ENCODE data around the gene HSPA1L.

The HSPA1L gene

DNA sequence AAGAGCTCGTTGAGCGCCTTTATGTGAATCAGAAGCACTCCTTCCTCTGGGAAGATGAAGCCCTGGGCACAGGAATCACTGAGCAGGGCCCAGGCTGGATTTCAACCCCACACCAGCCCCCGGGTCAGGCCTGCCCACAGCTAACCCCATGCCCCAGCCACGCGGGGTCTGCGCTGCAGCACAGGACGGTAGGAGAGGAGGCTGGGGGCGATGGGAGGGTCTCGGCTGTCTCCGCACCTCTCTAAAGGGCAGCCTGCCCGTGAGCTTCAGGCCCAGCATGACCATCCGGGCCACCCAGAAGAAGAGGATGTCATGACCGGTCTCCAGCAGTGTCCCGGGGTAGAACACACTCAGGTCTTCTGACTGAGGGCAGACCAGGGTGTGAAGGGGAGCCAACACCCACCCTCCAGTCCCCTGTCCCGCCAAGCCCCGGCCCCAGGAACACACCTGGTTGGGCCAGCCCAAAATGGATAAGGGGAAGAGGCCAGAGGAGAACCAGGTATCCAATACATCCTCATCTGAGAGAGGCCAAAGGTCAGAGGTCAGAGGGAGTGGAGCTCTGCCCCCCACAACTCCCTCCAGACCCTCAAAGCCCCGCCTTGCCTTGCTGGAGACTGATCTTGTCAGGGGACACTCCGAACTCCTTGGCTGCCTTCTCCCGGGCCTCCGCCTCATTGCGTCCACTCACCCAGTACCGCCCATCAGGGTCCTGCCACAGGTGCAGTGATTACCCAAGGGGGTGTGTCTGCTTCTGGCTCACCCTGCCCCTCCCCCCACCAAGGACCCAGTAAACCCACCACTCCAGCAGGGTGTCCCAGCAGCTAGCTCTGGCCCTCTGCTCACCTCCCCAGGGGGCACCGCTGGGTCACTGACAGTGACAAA is 33.6 kb downstream of the HSPA1L start:
- DNase-seq: no peak

DNA sequence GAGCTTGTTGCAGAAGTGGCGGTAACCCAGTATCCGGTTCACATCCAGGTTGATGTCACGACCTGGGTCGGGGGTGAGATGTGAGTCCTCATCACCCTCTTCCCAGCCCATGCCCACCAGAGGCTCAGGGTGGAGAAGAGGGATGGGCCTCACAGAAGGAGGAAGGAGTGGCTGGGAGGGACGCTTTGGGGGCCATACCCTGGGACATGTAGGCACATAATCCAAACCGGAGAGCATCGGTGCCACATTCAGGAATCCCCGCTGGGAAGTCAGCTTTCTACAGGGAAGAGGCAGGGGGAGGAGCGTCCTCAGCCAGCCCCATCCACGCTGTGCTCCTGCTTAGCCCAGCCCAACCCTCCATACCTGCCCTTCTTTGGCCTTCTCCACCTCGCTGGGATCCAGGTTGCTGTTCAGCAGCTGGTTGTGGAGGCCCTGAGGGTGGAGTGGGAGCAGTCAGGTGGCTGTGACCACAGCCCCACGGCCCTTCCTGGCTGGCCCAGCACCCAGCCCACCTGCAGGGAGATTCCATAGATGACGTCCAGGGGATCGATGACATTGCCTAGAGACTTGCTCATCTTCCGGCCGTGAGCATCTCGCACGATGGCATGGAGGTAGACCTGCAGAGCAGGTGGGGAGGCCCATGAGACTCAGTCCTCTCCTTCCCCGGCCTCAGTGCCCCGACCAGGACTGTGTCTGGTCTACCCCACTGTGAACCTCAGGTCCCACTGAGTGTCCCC is 34.4 kb downstream of the HSPA1L start:
- DNase-seq: no peak

DNA sequence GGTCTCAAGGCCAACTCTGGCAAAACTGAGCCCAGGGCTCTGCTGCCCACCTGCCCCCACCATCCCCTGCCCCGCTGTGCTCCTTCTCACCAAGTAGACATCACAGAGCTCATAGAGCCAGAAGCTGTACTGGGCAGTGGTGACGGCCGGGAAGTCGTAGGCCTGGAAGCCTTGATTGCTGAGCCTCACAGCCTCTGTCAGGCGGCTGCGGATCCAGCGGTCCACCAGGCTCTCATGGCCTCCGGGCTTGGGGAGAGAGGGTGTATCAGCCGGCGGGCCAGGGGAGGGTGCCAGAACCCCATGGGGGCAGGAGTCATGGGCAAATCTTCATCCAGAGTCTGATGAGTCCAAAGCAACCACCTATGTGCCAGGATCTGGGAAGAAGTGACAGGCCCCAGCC is 35.2 kb downstream of the HSPA1L start:
- no peak for DNase-seq

DNA sequence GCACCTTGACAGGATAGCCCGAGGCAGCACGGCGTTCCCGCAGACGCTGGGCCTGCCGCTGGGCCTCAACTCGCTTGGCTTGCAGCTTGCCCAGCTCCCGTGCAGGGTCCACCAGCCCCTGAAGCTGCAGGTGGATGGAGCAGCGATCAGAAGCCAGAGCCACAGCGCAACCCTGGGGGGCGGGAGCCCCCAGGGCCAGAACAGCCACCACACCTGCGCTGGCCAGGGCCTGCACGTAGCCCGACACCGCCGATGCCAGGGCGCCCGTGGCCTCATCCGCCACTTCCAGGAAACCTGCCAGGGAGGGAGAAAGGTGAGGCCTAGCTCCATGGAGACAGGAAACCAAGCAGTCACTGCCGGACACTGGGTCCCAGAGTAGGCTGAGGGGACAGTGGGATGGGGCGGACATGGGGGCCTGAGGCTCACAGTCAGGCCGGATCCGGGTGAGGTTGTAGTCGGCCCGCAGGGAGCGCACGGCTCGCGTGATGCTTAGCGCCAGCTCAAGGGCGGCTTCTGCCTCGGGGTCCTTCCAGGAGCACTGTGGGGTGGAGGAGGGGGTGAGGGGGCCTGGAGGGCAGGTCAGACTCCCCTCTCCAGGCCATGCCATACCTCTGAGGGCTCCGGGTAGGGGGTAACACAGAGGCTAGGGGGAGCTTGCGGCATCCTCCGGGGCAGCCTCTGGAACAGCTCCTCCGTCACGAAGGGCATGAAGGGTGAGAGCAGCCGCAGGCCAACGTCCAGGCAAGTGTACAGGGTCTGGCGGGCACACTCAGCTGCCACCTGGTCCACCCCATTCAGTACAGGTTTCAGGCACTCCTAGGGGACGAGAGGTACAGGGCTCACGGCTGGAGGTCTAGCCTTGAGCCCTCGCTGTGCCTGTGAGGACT is 35.8 kb downstream of the HSPA1L start:
- DNase-seq: no peak

DNA sequence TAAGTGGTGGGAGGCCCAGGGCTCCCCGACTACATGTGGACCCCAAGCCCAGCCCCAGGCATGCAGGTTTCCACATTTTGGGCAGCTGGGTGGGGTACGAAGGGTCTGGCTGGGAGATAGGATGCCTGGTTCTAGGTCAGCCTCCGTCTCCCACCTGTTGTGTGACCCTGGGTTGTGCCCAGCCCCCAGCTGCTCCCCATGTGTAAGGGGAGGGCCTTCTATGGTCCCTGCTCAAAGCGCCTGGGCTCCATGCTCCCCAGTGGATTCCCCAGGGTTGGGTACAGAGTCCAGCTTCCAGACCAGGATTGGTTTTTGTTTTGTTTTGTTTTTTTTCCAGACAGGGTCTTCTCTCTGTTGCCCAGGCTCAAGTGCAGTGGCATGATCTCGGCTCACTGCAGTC is 36.9 kb downstream of the HSPA1L start:
- DNase-seq: no peak

DNA sequence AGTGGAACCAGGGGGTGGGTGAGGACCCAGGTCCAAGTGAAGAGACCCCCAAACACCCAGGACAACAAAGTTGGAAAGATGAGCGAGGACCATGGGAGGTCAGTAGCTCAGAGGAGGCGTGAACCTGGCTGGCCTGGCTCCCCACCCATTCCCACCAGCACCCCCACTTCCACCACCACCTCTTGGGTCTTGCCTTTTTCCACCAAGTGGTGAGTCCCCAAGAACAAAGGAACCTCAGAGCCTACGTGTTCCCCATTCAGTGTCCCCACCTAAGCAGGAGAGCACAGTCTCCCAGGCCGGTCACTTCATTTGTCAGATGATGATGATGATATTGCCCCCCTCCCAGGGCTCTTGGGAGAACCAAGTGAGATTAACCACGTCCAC is 37.4 kb downstream of the HSPA1L start:
- DNase-seq: no peak

DNA sequence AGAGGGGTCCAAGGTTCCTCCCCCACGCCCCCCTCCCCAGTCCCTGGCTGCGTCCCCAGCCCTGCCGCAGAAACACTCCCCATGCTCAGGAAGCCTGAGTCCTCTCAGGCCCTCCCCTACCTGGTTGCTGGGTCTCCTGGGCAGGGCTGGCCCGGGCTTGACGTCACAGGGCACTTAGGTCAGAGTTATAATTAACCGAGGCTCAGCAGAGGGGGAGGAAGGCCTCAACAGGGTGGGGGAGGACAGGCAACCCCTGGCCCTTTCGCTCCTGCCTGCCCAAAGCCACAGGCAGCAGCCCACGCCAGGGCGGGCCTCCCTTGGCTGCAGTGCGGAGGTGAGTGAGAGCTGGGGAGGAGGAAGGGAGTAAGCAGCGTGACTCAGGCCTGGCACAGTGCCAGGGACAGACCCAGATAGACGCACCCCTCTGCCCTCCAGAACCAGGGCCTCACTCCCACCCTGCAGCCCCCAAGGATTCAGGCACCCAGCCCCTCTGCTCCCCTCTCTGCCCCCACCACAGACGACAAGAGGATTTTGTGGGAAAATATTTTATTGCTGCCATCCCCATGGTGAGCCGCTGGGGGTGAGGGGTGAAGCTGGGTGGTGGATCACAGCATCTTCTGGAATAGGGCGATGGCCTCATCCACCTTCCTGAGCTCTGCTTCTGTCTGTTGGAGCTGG is 38.0 kb downstream of the HSPA1L start, which contains the start of gene VWA7:
Gene VWA7, minus strand, starts transcription at position 340 of the 678 bp plus-strand sequence. CDS start 549 bp downstream, outside the sequence.
- peak; percentile 45 for DNase-seq

DNA sequence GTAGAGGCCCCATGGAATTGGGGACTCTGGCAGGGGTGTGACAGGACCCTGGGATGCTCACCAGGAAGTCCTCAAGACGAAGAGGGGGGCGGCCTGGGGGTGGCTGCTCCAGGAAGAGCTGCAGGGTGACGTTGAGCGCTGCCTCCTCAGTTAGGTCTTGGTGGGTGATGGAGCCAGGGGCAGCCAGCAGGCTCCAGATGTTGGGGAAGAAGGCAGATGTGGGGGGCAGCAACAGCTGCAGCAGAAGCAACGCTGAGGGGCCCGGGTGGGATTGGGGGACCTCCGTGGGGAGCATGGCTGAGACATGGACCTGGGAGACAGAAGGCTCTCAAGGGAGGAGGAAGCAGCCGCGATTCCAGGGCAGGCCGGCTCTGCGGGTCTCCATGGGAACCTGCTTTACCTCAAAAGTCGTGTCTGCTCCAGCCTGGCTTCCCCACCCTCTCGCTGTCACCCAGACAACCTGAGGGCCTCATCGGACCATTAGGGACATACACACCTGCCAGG is 38.5 kb downstream of the HSPA1L start:
- DNase-seq: no peak

DNA sequence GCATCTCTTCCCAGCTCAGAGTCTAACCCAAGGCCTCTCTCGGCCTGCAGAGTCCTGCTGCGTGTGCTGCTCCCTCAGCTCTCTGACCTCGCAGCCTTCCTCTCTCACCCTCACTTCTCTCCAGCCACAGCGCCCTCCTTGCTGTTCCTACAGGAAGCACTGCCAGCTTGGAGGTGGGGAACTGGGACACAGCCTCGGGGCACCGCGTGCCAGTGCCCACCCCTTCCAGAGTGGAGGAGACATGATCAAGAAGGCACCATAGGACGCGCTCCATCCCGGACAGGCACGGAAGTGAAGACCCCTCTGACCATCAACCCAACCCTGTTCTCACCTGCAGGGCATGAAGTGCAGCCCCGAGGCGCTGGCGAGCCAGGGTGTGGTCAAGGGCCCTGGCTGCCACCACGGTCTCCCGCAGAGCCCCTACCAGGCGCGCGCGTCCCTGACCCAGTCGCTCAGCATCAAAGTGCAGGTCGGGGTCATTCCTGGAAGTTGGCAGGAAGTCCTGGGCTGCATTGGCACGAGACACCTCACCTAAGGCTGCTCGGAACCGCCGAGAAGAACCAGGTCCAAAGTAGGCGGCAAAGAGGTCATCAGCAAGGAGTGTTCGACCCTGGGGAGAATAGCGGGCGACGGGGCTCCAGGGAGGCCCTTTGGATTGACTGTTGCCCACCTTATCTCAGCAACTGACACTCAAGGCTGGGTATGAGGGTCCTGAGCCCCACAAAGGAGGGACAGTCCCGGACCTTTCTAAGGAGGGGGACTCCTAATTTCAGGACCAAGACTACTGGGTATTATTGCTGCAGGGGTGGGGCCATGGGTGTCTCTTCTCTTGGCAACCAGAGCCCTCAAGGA is 39.2 kb downstream of the HSPA1L start:
- no peak for DNase-seq

DNA sequence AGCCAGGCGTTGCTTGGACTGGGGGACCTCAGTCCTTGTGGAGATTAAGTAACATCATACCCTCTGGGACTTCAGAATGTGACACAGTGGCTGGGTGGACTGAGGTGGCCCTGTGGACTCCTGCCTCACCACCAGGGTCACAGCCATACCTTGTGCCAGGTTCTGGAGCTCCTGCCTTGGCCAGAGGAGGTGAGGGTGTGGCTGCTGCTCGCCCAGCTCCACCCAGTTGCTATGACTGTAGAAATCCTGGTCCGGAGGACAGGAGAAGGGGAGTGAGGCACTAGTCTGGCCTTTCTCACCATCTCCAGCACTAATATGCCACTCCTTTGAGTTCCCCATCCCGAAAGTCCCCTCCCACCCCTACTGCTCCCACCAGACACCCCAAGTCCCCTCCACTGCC is 39.9 kb downstream of the HSPA1L start:
- no peak for DNase-seq

DNA sequence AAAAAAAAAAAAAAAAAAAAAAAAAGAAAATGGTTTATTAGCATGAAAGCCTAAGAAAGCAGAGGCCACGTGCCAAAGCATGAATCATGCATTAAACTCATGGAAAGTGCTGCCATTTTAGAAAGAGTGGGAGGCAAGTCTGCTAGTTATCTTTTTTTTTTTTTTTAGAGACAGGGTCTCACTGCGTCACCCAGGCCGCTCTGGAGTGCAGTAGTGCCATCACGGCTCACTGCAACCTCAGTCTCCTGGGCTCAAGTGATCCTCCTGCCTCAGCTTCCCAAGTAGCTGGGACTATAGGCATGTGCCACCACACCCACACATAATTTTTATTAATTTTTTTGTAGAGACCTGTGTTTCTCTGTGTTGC is 43.1 kb downstream of the HSPA1L start:
- DNase-seq: no peak

DNA sequence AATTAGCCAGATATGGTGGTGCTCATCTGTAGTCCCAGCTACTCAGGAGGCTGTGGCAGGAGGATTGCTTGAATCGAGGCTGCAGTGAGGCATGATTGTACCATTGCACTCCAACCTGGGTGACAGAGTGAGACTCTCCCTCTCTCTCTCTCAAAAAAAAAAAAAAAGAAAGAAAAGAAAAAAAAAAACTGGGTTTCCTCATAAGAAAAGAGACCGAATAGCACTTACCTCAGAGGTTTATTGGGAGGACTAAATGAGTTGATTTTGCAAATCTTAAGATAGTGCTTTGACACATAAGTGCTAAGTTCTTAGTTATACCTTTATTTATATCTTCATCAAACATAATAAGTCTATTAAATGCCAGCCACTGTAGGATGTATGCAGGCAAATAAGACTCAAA is 44.2 kb downstream of the HSPA1L start:
- DNase-seq: no peak

DNA sequence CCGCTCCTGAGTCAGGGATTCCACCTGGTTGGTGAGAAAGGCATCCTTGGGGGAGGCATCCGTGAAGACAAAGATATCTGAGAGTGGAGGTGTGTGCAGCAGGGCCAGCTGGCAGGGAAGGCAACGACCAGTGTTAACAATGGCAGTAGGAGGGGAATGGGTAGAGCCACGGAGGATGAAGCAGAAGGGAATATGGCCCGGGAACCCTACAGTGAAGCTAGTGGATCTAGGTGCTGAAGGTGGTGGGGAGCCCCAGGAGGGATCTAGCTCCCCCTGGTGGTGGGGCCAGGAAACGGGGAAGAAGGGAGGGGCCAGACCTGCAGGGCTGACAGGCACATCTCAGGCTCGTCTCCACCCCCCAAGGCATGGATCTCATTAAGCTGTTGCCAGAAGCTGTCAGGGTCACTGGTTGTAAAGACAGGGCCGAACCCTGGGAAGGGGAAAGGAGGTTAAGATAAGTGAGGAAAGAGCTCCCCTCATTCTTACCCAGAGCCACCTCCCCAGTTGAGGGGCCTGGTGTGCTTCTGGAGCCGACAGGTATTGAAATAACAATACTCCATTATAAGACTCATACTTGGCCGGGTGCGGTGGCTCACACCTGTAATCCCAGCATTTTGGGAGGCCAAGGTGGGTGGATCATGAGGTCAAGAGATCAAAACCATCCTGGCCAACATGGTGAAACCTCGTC is 45.3 kb downstream of the HSPA1L start:
- peak; percentile 68 for DNase-seq

DNA sequence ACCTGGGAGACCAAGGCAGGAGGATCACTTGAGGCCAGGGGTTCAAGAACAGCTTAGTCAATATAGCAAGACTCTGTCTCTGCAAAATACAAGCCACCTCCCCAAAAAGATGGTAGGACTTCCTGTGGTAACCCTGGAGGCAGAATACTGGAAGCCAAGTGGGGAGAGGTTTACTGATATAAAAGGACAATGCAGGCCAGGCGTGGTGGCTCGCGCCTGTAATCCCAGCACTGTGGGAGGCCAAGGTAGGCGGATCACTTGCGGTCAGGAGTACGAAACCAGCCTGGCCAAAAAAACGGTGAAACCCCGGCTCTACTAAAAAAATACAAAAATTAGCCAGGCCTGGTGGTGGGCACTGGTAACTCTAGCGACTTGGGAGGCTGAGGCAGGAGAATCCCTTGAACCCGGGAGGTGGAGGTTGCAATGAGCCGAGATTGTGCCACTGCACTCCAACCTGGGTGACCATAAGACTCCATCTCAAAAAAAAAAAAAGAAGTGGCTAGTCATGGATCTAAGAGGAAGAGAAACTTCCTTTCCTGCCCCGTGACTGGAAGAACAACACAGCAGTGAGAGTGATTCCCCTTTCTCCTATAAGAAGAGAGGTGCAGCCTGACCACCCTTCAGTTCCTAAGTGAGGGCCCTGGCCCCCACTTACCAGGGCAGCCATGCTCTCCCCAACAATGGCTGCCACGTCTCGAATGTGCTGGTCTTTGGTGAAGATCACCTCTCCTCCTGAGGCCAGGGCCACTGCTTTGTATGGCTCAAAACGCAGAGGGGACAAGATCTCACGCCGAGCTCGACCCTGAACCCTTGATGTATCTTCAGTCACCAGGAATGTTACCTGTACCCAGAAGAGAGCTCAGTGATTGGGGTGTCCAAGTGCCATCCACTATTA is 46.5 kb downstream of the HSPA1L start:
- no peak for DNase-seq

DNA sequence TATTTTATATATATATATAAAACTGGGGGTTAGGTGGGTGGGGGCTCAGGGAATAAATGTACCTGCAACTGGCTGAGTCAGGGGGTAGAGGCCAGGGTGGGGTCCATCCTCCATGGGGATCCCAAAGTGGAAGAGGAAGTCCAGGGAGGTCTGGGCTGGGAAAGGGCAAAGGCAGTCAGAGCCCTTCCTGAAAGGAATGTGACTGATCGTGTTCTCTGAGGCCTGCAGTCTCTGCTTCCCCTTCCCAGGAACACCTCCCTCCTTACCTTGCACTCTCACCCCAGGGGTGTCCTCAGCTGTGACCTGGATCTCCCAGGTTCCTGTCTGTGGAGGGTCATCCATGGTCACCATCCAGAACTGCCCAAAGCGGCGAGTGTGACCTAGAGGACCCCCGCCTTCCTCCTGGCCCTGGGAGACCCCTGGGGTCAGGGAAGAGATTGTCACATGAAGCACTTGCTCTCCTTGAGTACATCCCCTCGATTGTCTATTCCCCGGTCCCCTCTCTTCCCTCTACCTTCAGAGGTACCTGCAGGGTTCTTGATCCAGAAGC is 47.9 kb downstream of the HSPA1L start:
- no peak for DNase-seq

DNA sequence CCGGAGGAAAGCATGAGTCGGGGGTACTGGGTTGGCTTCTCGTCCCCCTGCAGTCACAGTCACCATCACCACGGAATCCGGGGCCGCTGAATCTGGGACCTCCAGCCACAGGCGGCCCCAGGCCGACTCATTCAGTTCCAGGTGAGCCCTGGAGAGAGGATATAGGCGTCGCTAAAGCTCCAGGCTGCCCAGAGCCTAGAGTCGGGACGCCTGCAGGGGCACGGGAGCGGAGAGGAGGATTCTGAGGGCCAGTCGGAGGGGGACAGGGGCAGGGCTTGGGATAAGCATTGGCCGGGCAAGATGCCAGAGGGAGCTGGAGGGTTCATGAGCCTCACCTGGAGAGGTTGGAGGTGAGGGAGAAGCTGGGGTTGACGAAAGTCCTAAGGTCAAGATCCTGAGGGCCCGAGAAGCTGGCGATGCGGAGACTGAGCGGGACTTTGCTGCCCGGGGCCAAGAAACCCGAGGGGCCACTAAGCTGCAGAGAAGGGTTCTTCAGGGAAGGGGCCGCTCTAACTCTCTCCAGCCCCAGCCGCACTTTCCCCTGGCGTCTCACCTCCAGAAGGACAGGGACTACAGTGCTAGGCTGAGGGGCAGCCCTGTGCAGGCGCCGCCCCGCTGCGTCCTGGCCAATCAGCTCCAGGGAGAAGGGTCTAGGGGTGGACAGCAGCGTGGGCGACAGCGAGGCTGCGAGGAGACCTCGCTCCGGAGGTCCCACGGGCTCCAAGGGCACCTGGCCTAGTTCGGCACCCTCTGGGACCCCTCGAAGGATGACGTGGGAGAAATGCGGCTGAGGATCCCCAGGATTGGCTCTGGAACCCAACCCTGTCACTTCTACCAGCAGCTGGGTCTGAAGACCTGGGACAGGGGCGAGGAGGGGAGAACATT is 48.9 kb downstream of the HSPA1L start:
- DNase-seq: no peak

DNA sequence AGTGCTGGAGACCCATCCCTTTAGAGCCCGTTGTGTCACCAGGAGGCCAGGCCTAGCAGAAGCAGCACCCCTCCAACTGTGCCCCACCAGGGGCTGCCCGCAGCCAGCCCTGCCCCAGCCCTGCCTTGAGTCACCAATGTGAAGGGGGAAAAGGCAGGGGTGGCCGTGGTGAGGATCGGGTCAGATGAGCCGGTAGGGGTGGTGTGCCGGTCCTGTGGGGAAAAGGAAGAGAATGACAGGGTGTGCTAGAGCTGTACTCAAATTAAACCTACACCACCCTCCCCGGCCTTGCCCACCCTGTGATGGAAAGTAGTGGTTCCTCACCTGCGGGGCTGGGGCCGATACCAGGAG is 49.5 kb downstream of the HSPA1L start:
- DNase-seq: no peak

DNA sequence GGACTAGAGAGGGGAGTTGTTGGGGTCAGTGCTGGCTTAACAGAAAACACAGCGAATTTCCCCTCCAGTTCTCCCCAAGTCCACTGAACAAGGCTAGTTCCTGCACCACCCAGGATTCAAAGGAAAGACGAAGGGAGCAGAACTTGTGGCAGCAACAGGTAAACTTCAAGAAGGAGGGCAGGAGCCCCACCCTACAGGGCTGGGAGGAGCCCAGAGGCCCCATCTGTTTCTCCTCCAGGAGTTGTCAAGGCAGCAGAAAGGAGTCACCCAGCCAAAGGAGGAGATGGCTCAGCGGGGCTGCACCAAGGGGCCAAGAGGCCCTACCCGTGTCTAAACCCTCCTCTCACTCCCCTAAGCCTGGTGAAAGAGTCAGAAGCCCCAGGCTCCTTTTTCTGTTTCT is 50.9 kb downstream of the HSPA1L start:
- DNase-seq: no peak

DNA sequence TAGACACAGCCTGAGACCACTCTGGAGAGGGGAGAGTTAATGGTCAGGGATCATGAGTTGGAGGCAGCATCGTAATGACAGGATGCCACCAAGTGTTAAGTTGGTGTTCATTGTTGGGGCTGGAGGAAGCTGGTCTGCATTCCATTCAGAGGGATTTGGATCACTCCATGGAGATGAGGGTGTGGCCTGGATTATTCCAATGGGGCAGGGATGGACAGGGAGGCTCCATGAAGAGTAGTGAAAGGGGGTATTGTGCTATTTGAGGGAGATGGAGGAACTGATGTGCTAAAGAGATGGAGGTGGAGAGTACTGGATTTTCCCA is 51.5 kb downstream of the HSPA1L start:
- no peak for DNase-seq
